CD4-positive, alpha-beta T cell treated with Interleukin-17A for 4 hours (primary cell): ENCODE results near the gene SLC34A3.

Experiments used
- DNase-seq: peaks from one replicate; pipeline ENCODE4 v3.0.0-alpha.2; 2020; ENCODE audit warnings: mixed read lengths

The SLC34A3 gene

DNA sequence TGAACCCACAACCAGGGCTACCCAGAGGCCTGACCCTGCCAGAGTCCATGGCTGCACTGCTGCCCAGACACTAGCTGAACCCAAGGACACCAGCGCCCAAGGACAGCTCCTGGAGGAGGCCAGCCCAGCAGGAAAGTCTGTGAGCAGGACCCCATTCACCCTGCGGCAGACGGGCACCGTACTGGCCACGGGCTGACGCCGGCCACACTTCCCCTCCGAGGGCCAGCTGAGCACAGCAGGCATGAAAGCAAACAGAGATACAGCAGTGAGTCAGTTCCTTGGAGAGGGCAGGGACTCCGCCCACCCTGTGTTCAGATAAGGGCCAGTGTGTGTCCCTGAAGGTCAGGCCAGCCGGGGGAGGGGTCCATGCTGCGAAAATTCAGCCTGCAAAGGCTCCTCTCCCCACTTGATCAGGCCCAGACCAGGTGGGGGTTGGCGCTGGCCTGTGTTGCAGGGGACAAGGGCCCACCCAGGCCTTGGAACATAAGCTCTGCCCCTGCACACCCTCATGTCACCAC, 11.9 kb upstream of the SLC34A3 start:
- no peak for DNase-seq

DNA sequence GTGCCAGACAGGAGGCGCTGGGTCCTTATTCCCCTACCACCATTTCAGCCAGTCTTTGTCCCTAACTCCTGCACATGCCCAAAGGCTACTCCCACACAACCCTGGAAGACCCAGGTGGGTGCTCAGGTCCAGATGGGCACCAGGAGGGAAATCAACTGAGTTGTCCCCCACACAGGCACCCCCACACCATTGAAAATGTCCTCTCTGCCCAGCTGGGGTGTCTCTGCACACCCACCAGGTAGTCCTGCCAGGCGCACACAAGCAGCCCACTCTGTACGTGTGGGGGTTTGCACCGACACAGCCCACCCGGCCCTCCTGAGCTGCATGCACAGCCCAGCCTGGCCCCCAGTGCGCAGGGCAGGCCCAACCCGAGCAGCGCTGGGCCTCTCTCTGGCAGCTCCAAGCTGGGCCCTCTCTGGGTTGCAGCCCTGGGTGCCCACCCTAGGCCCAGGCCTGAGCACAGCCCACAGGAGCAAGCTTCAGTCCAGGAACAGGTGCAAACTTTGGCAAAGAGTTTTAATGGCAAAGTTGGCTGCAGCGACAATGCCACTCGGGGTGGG, 10.9 kb upstream of the SLC34A3 start:
- no peak for DNase-seq

DNA sequence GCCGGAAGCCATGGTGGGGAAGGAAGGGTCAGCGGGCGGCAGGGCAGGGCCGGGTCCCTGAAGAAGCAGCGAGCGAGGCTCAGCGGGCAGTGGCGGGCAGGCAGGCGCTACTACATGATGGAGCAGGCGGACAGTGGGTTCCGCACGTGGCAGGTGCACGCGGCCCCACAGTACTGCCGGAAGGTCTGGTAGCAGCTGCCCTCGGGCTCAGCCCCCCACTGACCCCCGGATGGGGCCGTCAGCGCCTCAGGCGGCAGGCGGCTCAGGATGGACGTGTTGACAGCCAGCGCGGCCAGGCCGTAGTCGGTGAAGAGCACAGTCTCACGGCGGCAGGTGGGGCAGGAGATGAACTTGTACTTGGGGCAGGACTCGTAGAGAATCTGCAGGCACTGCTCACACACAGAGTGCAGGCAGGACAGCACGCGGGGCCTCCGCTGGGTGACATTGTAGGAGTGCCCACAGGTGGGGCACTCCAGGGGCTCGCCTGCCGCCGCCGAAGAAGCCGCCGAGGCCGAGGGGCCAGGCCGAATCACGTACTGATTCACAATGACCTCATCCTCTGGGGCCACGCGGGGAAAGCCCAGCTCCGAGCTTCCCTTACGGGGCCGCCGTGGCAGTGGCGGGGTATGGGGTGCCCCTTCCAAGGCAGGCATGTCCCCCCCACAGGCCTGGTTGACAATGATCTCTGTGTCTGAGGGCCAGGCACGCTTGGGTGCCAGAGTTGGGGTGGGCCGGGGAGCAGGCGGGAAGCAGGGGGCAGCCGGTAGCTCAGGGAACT, 10.2 kb upstream of the SLC34A3 start:
- DNase-seq: no peak

DNA sequence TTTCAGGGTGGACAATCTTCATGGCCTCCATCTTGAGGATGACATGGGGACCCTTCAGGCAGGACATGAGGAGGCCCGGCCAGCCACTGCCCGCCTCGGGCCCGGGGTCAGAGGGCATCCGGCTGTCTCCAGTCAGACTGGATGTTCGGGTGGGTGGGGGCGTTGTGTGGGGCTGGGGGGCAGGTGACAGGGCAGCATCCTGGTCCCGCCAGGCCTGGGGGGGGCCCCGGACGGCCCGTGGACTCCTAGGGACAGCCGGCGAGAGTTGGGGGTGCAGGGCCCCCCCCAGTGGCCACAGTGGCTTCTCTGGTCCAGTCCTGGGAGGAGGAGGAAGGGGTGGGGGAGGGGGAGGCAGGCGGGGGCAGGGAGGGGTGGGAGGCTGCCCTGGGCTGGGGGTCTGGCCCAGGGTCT, 9.6 kb upstream of the SLC34A3 start:
- DNase-seq: no peak

DNA sequence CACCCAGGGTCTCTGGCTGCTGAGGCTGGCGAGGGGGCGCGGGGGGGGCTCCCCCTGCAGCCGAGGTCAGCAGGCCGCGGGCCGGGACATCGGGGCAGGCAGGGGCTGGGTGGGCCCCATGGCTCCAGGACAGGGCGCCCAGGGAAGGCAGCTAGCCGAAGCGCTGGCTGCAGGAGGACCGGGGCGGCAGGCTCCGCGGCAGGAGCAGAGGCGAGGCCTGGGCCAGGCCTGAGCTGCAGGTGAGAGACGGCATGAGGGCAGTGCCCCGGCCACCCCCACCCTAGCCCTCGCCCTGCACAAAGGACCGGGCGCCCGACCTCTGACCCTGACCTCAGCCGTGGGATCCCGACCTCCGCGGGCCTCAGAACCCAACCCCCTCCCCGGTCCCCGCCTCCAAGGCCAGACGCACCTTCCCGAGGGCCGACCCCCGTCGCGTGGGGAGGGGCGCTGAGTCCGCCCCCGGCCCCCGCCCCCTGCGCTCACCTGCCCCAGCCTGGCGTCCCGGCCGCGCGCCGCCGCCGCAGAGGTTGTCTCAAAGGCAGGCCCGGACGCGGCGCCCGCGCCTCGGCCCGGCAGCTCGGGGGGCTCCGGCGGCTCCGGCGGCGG, 9.1 kb upstream of the SLC34A3 start:
- peak; percentile 44 for DNase-seq

DNA sequence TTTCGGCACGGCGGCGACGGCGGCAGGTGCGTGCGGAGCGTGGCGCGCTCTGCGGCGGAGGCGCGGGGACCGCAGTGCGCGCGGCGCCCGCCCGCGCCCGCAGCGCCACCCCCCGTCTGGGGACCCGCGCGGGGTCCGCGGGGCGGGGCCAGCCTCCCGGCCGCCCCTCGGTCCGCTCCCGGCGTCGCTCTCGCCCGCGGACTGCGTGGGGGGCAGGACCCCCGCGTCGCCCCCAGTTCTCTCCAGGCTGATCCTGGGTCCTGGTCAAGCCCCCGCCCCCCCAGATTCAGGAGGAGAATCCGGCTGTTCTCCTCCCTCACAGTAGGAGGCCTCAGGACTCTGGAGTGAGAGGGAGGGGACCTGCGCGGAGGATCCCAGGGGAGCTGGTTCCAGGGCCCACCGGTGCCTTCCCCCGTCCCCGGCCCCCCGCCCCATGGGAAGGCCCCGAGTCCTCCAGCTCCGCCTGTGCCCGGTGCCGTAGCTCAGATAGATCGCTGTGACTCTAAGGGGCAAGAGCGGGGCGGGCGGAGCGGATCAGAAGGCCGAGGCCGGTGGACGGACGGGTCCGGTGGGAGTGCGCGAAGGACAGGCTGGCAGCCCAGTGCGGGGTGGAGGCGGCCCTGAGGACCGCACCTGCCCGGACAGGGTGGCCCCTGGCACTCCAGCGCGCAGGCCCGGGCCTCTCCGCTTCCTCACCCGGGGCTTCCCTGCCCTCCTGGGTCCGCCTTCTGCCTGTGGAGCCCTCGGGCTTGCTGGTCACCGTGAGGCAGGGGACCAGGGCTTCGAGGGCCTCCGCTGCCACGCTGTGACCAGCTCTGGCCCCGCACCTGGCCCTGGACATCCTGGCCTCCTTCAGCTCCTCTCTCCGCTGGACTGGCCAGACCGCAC, 8.3 kb upstream of the SLC34A3 start, which contains the start of gene RNF208:
Gene RNF208, minus strand, starts transcription at position 51 of the 888 bp plus-strand sequence. CDS start 1,028 bp downstream, outside the sequence.
- DNase-seq: peak; percentile 24

DNA sequence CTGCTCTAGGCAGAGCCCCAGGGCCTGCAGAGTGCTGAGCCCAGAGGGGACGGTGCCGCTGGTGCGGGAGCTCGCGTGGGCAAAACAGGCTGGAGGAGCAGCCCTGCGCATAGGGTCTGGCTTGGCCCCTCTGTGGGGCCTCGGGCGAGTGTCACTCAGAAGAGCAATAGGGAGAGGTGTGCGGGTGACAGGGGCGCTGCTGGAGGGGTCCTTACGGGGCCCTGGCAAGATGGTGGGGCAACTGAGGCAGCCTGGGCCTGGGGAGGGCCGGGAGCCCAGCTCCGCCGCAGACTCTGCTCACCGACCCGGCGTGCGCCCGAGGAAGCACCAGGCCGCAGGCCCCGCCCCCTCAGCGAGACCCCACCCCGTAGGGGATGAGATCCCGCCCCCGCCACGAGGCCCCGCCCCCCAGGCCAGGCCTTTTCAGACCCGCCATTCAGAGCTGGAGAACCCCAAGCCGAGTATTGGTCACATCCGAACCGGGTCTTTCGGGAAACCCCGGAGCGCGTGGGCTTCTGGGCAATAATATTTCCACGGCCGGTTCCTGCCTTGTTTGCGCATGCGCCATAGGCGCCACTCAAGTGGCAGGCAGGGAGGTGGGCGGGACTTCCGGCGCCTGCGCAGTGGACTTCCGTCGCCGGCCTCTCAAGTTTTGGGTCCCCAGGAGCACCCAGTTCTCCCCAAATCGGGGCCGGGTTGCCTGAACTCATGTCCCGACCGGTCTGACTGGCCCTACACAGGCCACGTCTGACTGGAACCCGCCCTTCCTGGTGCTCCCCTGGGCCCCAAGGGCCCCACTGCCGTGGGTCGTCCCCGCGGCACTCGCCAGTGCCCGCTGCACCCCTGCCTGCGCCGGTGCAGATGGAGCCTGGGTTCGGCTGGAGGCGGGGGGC, 7.4 kb upstream of the SLC34A3 start:
- DNase-seq: peak; percentile 98

DNA sequence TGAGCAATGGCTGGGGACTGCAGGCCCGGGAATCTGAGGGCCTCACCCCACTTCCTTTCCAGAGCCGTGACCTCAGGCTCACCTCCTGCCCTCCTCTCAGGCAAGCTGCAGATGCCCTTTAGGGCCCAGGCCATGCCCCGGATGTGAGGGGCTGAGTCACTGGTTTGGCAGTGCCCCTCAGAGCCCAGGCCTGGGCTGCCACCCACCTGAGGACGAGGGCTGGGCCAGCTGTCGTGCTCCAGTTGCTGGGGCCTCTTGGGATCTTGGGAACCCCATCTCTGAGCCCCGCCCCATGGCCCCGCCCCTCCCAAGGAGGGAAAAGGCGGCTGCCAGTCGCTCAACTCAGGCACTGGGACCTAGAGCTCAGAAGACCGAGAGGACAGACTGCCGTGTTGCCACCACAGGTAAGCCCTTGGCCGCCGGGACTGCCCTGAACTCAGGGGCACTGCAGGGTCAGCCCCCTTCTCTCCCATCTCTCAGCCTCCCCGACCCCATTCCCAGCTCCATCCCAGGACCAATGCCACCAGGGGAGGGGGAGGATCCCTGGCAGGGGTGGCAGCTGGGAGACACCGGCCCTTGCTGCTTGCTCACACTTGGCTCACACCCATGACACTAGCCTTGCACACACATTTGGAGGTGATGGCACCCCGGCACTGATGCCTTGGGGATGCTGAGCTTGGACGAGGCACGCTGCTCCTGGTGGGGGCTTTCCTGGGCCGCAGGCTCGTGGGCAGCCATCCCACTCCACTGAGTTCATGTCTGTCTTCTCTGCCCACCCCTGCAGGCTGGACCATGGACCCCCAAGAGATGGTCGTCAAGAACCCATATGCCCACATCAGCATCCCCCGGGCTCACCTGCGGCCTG, 5.6 kb upstream of the SLC34A3 start, which contains the start of gene CYSRT1:
Gene CYSRT1, plus strand, starts transcription at position 345 of the 865 bp plus-strand sequence. Its CDS starts 448 bp downstream, at position 793.
- no peak for DNase-seq

DNA sequence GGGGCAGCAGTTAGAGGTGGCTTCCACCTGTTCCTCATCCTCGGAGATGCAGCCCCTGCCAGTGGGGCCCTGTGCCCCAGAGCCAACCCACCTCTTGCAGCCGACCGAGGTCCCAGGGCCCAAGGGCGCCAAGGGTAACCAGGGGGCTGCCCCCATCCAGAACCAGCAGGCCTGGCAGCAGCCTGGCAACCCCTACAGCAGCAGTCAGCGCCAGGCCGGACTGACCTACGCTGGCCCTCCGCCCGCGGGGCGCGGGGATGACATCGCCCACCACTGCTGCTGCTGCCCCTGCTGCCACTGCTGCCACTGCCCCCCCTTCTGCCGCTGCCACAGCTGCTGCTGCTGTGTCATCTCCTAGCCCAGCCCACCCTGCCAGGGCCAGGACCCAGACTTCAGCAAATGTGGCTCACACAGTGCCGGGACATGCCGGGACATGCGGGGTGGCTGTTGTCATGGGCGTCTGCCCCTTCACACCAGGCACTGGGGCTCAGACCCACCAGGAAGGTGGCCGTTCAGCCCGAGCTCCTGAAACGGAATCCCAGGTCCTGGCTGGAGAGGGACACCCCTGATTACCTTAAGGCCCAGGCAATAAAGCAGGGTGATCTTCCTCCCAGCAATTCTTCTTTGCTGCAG, 4.9 kb upstream of the SLC34A3 start:
- no peak for DNase-seq

DNA sequence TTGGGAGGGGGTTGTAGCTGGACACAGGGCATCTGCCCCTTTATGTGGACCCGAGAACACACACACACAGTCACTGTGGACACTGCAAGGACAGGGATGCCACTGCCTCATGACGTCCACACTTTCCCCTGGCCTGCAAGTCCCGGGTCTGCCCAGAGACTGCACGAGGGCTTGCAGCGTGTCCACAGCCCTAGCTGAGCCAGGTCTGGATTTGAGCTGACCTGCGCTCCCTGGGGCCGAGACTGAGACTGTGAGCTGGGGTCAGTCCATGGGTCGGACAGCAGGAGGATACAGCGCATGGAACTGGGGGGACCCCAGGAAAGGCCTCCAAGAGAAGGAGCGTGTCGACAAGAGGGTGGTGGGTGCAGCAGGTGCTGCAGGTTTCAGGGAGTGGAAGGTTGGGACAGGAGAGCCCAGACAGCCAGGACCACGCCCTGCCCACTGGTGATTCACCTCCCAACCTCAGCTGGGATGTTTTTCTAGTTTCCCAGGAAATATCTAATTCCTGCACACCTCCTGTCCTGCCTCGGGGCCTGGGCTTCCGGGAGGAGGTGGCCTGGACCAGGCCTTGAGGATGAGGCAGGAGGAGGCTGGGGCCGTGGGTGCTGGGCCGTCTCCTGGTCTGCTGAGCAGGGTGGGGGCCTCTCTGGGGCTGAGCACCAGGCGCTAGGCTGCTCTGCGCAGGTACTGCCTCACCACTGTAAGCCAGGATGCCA, 4.2 kb upstream of the SLC34A3 start:
- no peak for DNase-seq

DNA sequence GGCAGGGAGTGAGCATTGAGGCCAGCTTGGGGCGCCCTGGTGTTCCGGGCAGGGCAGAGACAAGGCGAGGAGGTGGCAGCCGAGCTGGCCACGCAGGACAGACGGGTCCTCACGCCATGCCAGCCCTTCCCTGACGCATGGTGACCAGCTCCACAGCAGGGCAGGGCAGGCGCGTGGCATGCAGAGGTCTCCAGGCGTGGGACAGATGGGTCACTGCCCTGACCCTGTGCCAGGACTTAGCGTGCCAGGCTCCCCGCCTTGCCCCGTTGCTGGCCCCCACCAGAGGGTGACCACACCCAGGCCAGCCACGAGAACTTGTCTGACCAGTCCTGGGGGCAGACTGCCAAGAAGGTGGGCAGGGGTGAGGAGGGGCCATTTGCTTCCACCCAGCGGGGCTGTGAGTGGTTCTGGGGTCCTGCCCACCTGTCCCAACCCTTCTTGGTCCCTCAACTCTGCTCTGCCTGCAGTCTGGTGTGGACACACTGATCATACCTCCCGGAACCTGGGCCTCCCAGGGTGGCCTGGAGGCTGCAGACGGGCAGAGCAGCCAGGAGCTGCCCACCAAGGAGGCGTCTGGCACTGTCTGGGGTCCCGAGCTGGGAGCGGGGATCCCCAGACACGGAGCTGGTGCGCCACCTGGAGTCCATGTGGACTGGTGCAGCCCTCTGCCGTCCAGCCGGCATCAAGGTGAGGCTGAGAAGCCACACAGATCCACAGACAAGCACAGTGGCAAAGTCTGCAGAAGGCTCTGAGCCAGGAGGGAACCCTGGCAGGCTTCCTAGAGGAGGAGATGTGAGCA, 3.4 kb upstream of the SLC34A3 start, which contains the start of gene RNF224:
Gene RNF224, plus strand, starts transcription at position 449 of the 799 bp plus-strand sequence. CDS start 834 bp downstream, outside the sequence.
- peak; percentile 87 for DNase-seq

DNA sequence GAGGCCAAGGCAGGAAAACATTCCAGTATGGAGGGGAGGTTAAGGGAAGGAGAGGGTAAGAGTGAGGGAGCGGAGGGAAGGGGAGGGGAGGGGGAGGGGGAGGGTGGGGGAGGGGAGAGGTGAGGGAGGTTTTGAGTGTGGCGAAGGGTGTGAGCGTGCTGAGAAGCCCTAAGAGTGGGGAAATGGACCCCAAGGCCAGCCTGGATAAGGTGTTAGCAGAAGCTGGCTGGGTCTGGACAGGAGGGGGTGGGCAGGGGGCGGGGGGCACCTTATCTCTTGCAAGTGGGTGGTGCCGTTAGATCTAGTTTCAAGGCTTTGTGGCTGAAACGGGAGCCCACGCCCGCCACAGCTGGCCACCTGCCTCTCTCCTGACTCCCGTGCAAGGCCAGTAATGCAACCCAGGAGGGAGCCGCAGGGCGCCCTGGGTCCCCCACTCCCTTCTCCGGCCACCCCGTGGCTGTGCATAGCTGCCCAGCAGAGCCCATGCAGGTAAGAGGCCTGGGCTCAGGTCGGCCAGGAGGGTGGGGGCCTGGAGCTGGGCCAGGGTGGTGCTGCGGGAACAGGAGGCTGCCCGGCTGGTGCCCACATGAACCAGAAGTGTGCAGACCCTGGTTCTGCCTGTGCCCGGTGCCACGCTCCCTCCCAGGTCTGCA, 2.7 kb upstream of the SLC34A3 start:
- DNase-seq: no peak

DNA sequence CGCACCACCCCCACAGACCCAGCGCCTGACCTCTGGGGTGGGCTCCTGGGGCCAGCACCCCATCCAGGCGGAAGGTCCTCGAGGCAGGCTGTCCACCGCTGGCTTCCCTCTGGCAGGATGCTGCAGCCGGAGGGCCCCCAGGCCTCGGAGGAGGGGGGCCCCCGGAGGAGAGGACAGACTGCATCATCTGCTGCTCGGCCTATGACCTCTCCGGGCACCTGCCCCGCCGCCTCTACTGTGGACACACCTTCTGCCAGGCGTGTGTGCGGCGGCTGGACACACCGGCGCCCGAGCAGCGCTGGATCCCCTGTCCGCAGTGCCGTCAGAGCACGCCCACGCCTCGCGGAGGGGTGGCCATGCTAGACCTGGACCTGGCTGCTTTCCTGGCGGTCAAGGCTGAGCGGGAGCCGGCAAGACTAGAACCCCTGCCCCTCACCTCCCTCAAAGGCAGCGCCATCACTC, 2.2 kb upstream of the SLC34A3 start:
- no peak for DNase-seq

DNA sequence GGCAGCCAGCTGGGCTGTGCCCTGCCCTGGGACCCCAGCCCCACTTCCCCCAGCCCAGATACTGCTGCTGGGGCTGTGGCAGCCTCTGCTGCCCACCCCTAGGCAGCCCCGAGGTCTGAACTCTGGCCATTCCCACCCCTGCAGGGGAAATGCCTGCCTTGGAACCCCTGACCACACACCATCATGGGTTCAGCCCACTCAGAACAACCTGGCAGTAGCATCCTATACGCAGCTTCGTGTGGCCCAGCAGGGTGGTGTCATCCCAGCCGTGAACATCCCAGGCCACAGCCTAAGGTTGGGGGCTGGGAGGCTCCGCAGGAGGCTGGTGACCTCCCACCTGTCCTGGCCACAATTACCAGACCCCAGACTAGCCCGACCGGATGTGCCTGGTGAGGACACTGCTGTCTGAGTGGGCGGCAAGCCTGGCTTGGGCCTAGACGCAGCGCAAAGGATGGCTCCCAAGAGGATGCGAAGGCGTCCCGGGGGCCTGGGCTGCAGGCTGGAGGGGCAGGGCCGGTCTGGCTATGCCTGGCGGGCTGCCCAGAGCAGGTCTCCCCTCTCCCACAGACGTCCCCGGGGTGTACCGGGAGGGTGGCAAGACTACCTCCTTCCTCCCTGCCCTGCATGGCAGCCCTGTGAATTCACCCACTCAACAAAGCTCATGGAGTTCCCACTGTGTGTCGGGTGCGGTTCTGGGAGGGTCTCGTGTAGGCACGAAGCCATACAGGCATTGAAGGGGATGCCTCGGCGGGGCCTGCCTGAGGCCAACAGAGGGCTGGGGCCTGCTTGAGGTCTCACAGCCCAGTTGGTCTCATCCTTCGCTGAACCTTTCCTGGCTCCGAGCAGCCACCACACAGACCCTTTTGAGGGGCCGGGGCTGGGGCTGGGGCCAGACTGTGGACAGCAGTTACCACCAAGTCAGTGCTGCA, 1.5 kb upstream of the SLC34A3 start:
- no peak for DNase-seq

DNA sequence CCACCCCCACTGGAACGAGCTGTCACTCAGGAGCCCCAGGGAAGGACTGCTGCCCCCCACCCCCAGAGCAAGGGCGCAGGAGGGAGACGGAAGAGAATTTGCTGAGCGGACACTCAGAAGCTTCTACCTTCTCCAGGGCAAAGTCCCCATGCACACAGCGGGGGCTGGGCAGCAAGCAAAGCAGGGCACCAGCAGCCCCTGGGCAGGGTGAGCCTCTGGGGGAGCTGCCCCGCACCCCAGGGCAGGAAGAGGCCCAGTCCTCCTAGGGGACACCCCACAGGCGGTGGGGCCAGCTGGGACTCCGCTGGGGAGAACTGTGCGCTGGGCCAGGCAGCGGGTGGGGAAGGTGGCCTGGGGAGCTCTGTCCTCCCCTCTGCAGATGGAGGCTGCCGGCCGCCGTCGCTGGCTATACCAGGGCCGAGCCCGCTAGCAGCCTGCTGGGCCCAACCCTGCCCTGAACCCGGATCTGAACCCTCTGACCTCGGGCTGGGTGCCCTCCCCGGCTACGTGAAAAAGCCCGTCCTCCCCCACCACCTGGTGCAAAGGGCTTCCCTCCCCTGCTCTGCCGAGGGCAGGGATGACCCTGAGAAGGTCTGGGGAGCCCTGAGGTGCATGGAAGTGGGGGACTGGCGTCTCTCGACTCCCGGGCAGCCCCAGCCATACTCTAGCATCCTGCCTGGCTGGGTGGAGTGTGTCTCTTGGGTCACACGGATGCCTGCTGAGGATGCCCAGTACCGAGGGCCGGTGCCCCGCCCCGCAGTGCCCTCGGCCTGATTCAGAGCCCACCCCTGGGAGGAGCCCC, 597 bp upstream of the SLC34A3 start:
- DNase-seq: no peak
